Measurements from ENCODE around the gene CLPSL2.

DNA sequence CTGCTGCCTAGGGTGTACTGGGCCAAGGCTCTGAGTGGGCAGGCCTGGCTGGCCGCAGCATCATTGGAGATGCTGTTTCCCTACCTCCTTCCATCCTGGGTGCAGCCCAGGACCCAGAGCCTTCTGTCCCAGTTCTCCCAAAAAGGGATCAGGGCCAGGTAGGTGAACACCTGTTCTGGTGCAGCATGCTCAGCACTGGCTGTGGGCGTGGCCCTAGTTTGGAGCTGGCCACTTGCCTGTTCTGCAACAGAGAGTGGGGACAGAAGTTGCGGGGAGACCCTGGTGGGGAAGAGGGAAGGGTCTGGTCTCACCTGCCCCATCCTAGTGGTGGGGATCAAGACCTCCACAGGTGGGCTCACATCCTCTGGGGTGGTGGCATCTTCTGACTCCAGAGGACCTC, 40.9 kb upstream of the CLPSL2 start:
- TF ChIP-seq POLR2A (IDR thresholded peaks at IDR 0.05; ENCODE audit: low read depth, low read length) (no peak), TAF1 (IDR thresholded peaks at IDR 0.05; ENCODE audit: borderline replicate concordance, low read depth, low read length) (no peak), POLR2AphosphoS5 (IDR thresholded peaks at IDR 0.05; ENCODE audit: low read depth, low read length) (no peak)

Data from GM12892 (cell line).